HG03469 (cell line): Measurements from ENCODE around the gene IMPDH1.
"Not testable (repeated sequence)": the region's sequence is repeated elsewhere in the genome, so short reads cannot be mapped to it uniquely, and the experiment has no call there.

ENCODE experiments used
- ATAC-seq: cut with Tn5 transposase; IDR thresholded peaks from one replicate; pipeline ENCODE4 v1.9.1; 2021; ENCODE audit warnings: mild to moderate bottlenecking, moderate library complexity, moderate number of reproducible peaks; ENCODE audit not compliant: unreplicated experiment

The IMPDH1 gene

GRCh38 chr7:128409596-128410450 lies at the start of gene IMPDH1:
TSS of gene IMPDH1 (minus strand) at chr7:128409982. CDS start at chr7:128409901, 81 bp downstream.
- peak; percentile 80 for ATAC-seq

- ATAC-seq: peak; percentile 30
Observed at GRCh38 chr7:128459394-128459878, 49.7 kb upstream of the IMPDH1 start.

- peak; percentile 27 for ATAC-seq
Observed at GRCh38 chr7:128458956-128459355, 49.2 kb upstream of the IMPDH1 start.

GRCh38 chr7:128457385-128457784 lies 47.6 kb upstream of the IMPDH1 start:
- ATAC-seq: not testable (repeated sequence)

- ATAC-seq: no peak
Observed at GRCh38 chr7:128456255-128456725, 46.5 kb upstream of the IMPDH1 start.

GRCh38 chr7:128455543-128456254 lies 45.9 kb upstream of the IMPDH1 start, which contains the start of gene HILPDA:
TSS of gene HILPDA (plus strand) at chr7:128455878. CDS start at chr7:128457269, 1,391 bp downstream.
- ATAC-seq: peak; percentile 74

- no peak for ATAC-seq
Observed at GRCh38 chr7:128454808-128455542, 45.2 kb upstream of the IMPDH1 start.

GRCh38 chr7:128453836-128454804 lies 44.3 kb upstream of the IMPDH1 start:
- ATAC-seq: no peak

GRCh38 chr7:128452552-128452951 lies 42.8 kb upstream of the IMPDH1 start:
- ATAC-seq: no peak

GRCh38 chr7:128450913-128451312 lies 41.1 kb upstream of the IMPDH1 start:
- no peak for ATAC-seq

GRCh38 chr7:128450409-128450808 lies 40.6 kb upstream of the IMPDH1 start:
- no peak for ATAC-seq

- ATAC-seq: no peak
Observed at GRCh38 chr7:128448751-128449302, 39.0 kb upstream of the IMPDH1 start.

GRCh38 chr7:128447941-128448564 lies 38.3 kb upstream of the IMPDH1 start:
- ATAC-seq: no peak

- ATAC-seq: no peak
Observed at GRCh38 chr7:128446306-128446705, 36.5 kb upstream of the IMPDH1 start.

GRCh38 chr7:128443831-128444600 lies 34.2 kb upstream of the IMPDH1 start:
- ATAC-seq: no peak

GRCh38 chr7:128442356-128442755 lies 32.6 kb upstream of the IMPDH1 start:
- ATAC-seq: no peak

- ATAC-seq: no peak
Observed at GRCh38 chr7:128437426-128438332, 27.9 kb upstream of the IMPDH1 start.
